HL-60 (cell line): ENCODE measurements around the gene FSIP1.

Experiments used
- DNase-seq, 2 experiments: peaks; one replicate each; pipeline ENCODE4 v3.0.0-alpha.2; 2010 to 2020; ENCODE audit warnings: low read depth in 1 of 2, low spot score in 1 of 2
- H3K27ac ChIP-seq: fragments of 250-450 bp; sonication (Bioruptor Pico); replicated peaks from 2 replicates; pipeline ENCODE4 v1.5.1; 2020; ENCODE audit warnings: mild to moderate bottlenecking, moderate library complexity
- H3K27me3 ChIP-seq: fragments of 250-450 bp; sonication (Bioruptor Pico); 2 replicates; pipeline ENCODE4 v1.5.1; 2021; ENCODE audit warnings: mild to moderate bottlenecking, moderate library complexity; ENCODE audit not compliant: insufficient read depth, poor library complexity, severe bottlenecking
- H3K4me3 ChIP-seq: replicated peaks from 2 replicates; pipeline ENCODE4 v1.5.1; 2011; ENCODE audit warnings: mild to moderate bottlenecking, control low read depth, low read length; ENCODE audit not compliant: insufficient read depth
- GABPA ChIP-seq: IDR thresholded peaks from 2 replicates; pipeline ENCODE4 v1.6.1; 2012; ENCODE audit warnings: low read depth
- POLR2AphosphoS5 ChIP-seq: IDR thresholded peaks from 2 replicates; pipeline ENCODE4 v1.6.1; 2012; ENCODE audit warnings: low read depth
- SPI1 ChIP-seq: IDR thresholded peaks from 2 replicates; pipeline ENCODE4 v1.6.1; 2012; ENCODE audit warnings: low read depth, mild to moderate bottlenecking, borderline replicate concordance
- TF ChIP-seq, protein P1 (sequence below): IDR thresholded peaks from 2 replicates; pipeline ENCODE4 v1.6.1; 2012; ENCODE audit warnings: low read depth; ENCODE audit not compliant: insufficient replicate concordance
- TF ChIP-seq, protein P2 (sequence below): IDR thresholded peaks from one replicate; pipeline ENCODE4 v1.5.1; 2011; ENCODE audit warnings: low read length, control low read depth, inconsistent platforms; ENCODE audit not compliant: insufficient read depth

The FSIP1 gene

DNA sequence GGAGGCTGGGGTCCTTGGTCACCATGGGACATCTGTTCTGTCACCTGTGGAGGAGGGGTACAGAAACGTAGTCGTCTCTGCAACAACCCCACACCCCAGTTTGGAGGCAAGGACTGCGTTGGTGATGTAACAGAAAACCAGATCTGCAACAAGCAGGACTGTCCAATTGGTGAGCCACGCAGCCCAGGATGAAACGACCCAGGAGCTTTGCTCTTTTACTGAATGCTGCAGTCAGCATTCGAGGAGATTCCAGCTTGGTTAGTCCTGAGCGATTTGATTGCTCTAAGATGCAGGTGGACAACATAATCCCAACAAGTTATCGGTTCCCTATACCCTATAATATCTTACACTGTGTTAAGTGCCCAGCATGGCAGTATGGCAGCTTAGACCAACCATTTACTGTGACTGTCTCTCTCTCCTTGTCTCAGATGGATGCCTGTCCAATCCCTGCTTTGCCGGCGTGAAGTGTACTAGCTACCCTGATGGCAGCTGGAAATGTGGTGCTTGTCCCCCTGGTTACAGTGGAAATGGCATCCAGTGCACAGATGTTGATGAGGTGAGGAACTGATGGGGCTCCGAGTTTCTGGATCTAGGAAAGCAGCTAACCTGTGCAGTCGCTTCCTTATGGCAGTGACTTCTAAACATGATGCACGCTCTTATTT lies 194.0 kb downstream of the FSIP1 start:
- TF ChIP-seq GABPA (no peak), POLR2AphosphoS5 (no peak), SPI1 (no peak)
- TF ChIP-seq, protein P1, sequence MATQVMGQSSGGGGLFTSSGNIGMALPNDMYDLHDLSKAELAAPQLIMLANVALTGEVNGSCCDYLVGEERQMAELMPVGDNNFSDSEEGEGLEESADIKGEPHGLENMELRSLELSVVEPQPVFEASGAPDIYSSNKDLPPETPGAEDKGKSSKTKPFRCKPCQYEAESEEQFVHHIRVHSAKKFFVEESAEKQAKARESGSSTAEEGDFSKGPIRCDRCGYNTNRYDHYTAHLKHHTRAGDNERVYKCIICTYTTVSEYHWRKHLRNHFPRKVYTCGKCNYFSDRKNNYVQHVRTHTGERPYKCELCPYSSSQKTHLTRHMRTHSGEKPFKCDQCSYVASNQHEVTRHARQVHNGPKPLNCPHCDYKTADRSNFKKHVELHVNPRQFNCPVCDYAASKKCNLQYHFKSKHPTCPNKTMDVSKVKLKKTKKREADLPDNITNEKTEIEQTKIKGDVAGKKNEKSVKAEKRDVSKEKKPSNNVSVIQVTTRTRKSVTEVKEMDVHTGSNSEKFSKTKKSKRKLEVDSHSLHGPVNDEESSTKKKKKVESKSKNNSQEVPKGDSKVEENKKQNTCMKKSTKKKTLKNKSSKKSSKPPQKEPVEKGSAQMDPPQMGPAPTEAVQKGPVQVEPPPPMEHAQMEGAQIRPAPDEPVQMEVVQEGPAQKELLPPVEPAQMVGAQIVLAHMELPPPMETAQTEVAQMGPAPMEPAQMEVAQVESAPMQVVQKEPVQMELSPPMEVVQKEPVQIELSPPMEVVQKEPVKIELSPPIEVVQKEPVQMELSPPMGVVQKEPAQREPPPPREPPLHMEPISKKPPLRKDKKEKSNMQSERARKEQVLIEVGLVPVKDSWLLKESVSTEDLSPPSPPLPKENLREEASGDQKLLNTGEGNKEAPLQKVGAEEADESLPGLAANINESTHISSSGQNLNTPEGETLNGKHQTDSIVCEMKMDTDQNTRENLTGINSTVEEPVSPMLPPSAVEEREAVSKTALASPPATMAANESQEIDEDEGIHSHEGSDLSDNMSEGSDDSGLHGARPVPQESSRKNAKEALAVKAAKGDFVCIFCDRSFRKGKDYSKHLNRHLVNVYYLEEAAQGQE = no peak
- TF ChIP-seq, protein P2, sequence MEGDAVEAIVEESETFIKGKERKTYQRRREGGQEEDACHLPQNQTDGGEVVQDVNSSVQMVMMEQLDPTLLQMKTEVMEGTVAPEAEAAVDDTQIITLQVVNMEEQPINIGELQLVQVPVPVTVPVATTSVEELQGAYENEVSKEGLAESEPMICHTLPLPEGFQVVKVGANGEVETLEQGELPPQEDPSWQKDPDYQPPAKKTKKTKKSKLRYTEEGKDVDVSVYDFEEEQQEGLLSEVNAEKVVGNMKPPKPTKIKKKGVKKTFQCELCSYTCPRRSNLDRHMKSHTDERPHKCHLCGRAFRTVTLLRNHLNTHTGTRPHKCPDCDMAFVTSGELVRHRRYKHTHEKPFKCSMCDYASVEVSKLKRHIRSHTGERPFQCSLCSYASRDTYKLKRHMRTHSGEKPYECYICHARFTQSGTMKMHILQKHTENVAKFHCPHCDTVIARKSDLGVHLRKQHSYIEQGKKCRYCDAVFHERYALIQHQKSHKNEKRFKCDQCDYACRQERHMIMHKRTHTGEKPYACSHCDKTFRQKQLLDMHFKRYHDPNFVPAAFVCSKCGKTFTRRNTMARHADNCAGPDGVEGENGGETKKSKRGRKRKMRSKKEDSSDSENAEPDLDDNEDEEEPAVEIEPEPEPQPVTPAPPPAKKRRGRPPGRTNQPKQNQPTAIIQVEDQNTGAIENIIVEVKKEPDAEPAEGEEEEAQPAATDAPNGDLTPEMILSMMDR = no peak
- DNase-seq = no peak
- Histone ChIP-seq H3K27me3 (no peaks in the 10 kb centered on the region), H3K4me3 (no peak overlapping the region), H3K27ac (no peak overlapping the region)

- H3K27ac ChIP-seq = no peak overlapping the region
- DNase-seq = no peak
- no peak overlapping the region for H3K4me3 ChIP-seq
- TF ChIP-seq, protein P1 = no peak
- no peak for TF ChIP-seq SPI1
- TF ChIP-seq, protein P2 = no peak
- TF ChIP-seq POLR2AphosphoS5 = no peak
- TF ChIP-seq GABPA = no peak
- no peaks in the 10 kb centered on the region for H3K27me3 ChIP-seq
Observed at GRCh38 chr15:39587731-39588530, 194.7 kb downstream of the FSIP1 start.

DNA sequence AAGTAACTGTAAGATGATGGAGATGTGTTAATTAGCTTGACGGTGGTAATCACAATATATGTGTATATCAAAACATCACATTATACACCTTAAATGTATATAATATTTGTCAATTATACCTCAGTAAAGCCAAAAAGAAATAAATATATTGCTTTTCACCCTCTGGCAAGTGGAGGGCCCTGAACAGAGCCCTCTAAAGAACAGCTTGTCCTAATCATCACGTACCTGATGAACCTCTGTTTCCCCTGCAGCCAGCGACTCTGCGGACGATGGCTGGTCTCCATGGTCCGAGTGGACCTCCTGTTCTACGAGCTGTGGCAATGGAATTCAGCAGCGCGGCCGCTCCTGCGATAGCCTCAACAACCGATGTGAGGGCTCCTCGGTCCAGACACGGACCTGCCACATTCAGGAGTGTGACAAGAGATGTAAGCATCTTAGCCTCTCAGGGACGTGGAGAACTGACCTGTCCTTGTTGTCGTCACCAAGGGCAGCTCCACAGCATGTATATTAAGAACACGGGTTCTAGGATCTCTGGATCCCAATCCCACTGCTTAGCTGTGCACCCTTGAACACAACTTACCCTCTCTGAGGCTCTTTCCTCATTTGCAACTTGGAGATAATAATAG lies 195.4 kb downstream of the FSIP1 start:
- TF ChIP-seq SPI1 (no peak), GABPA (no peak)
- TF ChIP-seq, protein P2 = no peak
- TF ChIP-seq, protein P1 = no peak
- Histone ChIP-seq H3K27ac (no peak overlapping the region), H3K4me3 (no peak overlapping the region), H3K27me3 (no peaks in the 10 kb centered on the region)
- DNase-seq = no peak
